ENCODE measurements around the gene NPAS3.

The NPAS3 gene

DNA sequence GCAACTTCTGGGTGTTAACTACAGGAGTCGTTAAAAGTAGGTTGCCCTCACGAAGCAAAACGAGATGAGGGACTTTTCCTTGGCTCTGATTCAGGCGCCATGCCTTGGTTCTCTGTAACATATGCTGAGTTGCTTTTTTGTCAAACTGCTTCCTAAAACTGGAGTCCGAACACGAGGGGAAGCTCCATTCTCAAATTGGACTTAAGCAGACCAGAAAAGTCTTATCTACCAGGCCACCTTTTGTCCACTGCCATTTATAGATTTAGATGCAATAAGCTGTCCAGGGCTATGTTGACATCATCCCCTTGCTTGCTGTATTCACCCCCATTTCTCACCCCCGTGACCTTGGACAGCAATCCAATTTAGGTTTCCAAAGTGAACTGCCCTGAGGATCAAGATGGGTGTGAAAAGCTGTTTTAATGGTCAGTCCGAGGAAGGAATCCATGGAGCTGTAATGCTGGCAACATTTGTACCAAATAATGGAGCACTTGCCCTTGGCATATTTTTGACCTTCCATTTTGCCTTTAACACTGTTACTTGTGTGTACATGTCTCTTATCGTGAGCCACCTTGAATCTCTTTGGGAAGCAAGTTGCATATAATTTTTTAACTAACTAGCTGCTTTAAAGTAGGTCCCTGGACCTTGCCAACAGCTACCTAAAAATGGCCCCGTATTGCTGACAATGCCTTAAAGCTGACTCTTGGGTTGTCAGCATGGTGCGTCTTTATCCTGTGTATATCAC is 714.1 kb downstream of the NPAS3 start:
- CTCF ChIA-PET: interaction anchor here (0.6 to 1.2 kb wide), 2 partner anchors 23 to 1270 kb away, joined by 4 to 5 read pairs; no protein-coding TSS in a partner anchor

DNA sequence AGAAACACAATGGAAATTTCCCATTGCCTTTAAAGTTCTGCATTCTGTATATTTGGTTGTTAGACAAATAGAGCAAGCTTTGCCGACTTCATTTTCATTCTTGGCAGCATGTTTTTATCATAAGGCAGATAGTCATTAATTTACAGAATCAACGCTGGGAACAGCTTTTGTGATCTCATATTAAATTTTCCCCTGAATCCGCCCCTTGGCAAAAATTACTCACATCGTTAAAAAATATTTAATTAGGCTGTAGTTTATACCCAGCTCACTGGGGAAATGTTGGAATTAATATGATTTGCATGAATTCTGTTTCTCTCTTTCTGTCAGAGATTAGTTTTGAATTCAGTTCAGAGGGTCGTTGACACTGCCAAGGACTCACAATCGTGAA is 714.6 kb downstream of the NPAS3 start:
- no peak overlapping the region for H3K4me3 ChIP-seq (ENCODE audit: low read depth, low read length)
- H3K4me1 ChIP-seq (ENCODE audit: control insufficient read depth, insufficient read depth, low read length): no peaks in the 10 kb centered on the region
- no peak overlapping the region for H3K27ac ChIP-seq (ENCODE audit: extremely low read depth, low read depth, low read length)
- no peaks in the 10 kb centered on the region for H3K36me3 ChIP-seq (ENCODE audit: control insufficient read depth in 2 of 2, insufficient read depth in 1 of 2, low read length in 2 of 2)
- ChIA-PET CTCF (interaction anchor here (0.6 to 1.2 kb wide), 2 partner anchors 22 to 1270 kb away, joined by 4 to 5 read pairs; no protein-coding TSS in a partner anchor), POLR2A (no interaction called here)
- TF ChIP-seq, protein P1, sequence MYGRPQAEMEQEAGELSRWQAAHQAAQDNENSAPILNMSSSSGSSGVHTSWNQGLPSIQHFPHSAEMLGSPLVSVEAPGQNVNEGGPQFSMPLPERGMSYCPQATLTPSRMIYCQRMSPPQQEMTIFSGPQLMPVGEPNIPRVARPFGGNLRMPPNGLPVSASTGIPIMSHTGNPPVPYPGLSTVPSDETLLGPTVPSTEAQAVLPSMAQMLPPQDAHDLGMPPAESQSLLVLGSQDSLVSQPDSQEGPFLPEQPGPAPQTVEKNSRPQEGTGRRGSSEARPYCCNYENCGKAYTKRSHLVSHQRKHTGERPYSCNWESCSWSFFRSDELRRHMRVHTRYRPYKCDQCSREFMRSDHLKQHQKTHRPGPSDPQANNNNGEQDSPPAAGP (tag by site-specific recombination; IDR thresholded peaks at IDR 0.05): no peak
- H3K9me3 ChIP-seq (ENCODE audit: control insufficient read depth, insufficient read depth, low read depth, low read length): no peaks in the 10 kb centered on the region

More for the DNA sequence above, 714.1 kb downstream of the NPAS3 start:
- Histone ChIP-seq H3K9me3 (ENCODE audit: control insufficient read depth, insufficient read depth, low read depth, low read length) (no peaks in the 10 kb centered on the region), H3K4me1 (ENCODE audit: control insufficient read depth, insufficient read depth, low read length) (no peaks in the 10 kb centered on the region), H3K27ac (ENCODE audit: extremely low read depth, low read depth, low read length) (no peak overlapping the region), H3K4me3 (ENCODE audit: low read depth, low read length) (no peak overlapping the region), H3K36me3 (ENCODE audit: control insufficient read depth in 2 of 2, insufficient read depth in 1 of 2, low read length in 2 of 2) (no peaks in the 10 kb centered on the region)
- TF ChIP-seq PRDM4 (tag by site-specific recombination; IDR thresholded peaks at IDR 0.05) (no peak), ZNF510 (tag by site-specific recombination; IDR thresholded peaks at IDR 0.05; ENCODE audit: insufficient replicate concordance) (no peak), CTCF (tag by site-specific recombination; IDR thresholded peaks at IDR 0.05) (no peak)
- POLR2A ChIA-PET: no interaction called here

GRCh38 chr14:33655421-33655820 is 716.7 kb downstream of the NPAS3 start:
- ChIA-PET POLR2A (no interaction called here), CTCF (interaction anchor here (0.6 kb wide), 1 partner anchor 21 kb away, joined by 3 read pairs; no protein-coding TSS in a partner anchor)
- no peak for TF ChIP-seq ZFP41 (tag by site-specific recombination; IDR thresholded peaks at IDR 0.05; ENCODE audit: borderline replicate concordance)
- TF ChIP-seq TSHZ1 (tag by site-specific recombination; IDR thresholded peaks at IDR 0.05; ENCODE audit: borderline replicate concordance): no peak
- no peak for TF ChIP-seq SP2 (tag by site-specific recombination; IDR thresholded peaks at IDR 0.05)
- no peak for TF ChIP-seq BCL6B (tag by site-specific recombination; IDR thresholded peaks at IDR 0.05)
- TF ChIP-seq ZSCAN30 (tag by site-specific recombination; IDR thresholded peaks at IDR 0.05): no peak
- TF ChIP-seq KLF1 (tag by site-specific recombination; IDR thresholded peaks at IDR 0.05): no peak
- TF ChIP-seq ZNF266 (tag by site-specific recombination; IDR thresholded peaks at IDR 0.05; ENCODE audit: low read depth): no peak
- no peak for TF ChIP-seq ZNF707 (tag by site-specific recombination; IDR thresholded peaks at IDR 0.05)
- no peak for TF ChIP-seq YY1 (tag by site-specific recombination; IDR thresholded peaks at IDR 0.05)
- TF ChIP-seq ZNF747 (tag by site-specific recombination; IDR thresholded peaks at IDR 0.05): no peak
- TF ChIP-seq ZNF112 (tag by site-specific recombination; IDR thresholded peaks at IDR 0.05): no peak
- no peak for TF ChIP-seq ZNF426 (tag by site-specific recombination; IDR thresholded peaks at IDR 0.05)

More at GRCh38 chr14:33655421-33655820, 716.7 kb downstream of the NPAS3 start:
- Histone ChIP-seq H3K4me1 (ENCODE audit: control insufficient read depth, insufficient read depth, low read length) (no peaks in the 10 kb centered on the region), H3K9me3 (ENCODE audit: control insufficient read depth, insufficient read depth, low read depth, low read length) (no peaks in the 10 kb centered on the region), H3K36me3 (ENCODE audit: control insufficient read depth in 2 of 2, insufficient read depth in 1 of 2, low read length in 2 of 2) (no peaks in the 10 kb centered on the region), H3K4me3 (ENCODE audit: low read depth, low read length) (no peak overlapping the region), H3K27ac (ENCODE audit: extremely low read depth, low read depth, low read length) (no peak overlapping the region)
